Measurements from ENCODE around the gene CLK4.

Gene CLK4

DNA sequence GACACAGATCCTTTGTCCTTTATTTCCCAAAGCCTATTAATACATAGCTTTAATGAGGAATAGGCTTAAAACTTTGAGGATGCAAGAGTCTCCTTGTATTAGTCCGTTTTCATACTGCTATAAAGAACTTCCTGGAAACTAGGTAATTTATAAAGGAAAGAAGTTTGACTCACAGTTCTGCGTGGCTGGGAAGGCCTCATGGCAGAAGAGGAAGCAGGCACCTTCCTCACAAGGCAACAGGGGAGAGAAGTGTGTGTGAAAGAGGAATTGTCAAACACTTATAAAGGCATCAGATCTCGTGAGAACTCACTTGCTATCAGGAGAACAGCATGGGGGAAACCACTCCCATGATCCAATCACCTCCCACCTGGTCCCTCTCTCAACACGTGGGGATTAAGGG lies 5.4 kb upstream of the CLK4 start:
- no peak for DNase-seq

DNA sequence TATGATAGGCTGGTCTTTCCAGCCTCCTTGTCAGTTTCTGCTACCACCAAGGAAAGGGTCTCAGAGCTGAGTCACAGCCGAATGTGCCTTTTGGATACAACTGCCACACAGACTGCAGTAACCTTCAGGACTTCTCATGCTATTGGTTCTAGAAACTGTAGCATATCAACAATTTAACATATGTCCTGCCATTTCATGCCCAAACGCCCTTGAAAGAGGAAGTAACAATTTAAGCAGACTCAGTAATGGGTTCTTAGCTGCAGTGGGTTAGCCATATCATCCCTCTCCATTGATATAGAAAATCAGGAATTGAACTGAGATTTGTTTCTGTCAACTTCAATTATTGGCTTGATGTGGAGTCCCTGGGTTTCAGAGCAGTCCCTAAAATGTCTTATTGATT lies 4.1 kb upstream of the CLK4 start:
- no peak for DNase-seq

DNA sequence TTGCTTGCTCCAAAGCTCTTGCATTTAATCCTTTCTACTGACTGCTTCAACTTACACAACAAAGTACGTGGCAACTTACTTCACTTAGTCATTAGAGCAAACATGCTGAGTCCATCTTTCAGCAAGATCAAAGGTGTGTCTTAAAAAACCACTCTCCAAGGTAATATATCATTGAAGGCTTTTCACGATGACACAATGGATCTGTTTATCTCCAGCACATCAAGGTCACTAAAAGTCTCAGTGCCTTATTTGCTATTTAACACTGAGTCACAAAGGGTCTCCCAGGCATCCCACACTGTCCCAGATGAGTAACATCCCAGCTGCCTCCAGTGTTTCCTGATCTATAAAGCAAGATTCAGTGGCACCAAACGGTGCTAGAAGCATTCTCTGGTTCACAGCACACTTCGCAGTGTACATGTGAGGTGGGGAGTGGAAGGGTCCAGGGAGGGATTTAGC lies 3.7 kb upstream of the CLK4 start:
- no peak for DNase-seq

DNA sequence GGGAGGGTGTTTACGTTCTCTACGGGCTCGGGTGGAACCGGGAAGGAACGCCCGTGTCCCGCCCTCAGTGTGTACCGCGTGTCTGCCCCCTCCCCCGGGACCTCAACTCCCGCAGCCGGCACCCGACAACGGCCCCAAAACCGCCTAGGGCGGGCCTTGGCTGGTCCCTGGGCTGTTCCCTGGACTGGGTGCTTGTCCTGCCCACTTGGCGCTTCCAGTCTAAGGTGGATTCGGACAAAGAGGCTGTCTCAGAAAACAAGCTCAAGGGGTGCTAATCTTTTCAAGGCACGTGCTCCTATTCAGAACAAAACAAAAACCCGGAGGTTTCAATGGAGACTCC lies 379 bp upstream of the CLK4 start:
- DNase-seq = no peak

DNA sequence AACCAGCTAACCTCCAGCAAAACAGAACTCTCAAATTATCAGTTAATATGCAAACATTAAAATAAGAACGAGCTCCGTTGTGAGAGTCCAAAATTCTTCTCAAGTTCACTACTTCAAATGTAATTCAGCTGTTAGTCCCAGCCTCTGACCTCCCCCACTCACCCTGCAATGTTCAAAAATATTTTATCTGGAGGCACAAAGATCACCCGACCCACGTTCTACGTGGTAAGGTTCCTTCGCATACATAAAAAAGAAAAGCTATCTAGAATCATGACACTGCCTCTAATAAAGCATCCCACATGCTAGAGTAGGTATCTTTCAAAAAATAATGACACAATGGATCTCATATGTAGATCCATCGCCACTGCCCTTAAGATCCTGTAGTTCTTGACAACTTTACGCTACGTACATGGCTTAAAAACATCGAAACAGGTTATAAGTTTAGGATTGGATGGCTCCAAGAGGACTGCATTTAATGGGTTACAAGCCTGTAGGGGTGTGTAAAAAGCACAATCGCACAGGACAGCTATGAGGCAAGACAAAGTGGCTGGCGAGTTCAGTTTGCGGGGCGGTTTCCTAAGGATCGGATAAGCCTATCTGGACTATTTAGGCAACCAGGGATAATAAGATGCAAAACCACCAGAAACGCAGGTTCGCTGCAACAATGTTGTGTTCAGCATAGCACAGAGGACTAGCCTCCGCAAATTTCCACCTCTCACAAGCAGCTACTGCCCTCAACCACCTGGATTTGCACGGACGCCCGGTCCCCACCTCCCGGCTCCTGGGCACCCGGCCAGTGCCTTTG lies 969 bp downstream of the CLK4 start:
- DNase-seq = peak; percentile 53

DNA sequence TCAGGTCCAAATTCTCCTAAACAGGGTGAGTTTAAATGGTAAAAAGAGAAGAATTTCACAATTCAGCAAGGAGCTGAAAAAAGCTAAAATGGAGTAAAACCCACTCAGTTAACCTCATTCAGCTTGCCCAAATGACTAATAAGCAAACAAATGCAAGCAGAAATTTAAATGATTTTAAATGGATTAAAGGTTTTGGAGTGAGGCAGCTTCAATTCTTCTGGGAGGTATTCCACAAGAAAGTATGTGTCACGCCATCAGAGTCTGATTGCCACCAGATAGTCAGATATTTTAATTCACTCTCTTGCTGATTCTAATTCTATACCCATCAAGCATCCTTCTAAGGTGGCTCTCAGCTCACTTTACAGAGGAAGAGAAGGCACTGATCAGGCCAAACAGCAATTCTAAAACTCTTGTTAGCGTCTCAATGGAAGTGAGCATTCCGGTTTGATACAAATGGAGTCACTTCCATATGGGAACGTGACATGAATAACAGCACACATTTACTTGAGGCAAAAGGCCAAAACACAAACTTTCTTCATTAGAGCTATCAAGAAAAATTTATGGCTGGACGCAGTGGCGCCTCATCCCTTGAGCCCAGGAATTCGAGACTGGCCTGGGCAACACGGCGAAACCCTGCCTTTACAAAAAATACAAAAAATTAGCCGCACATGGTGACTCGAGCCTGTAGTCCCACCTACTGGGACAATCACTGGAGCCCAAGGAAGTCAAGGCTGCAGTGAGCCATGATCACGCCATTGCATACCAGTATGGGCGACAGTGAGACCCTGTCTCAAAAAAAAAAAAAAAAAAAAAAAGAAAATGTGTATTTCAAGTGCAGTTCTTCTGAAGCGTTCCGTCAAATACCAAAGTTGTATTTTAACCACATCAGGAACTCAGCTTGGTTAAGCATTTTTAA lies 2.0 kb downstream of the CLK4 start:
- DNase-seq = no peak

DNA sequence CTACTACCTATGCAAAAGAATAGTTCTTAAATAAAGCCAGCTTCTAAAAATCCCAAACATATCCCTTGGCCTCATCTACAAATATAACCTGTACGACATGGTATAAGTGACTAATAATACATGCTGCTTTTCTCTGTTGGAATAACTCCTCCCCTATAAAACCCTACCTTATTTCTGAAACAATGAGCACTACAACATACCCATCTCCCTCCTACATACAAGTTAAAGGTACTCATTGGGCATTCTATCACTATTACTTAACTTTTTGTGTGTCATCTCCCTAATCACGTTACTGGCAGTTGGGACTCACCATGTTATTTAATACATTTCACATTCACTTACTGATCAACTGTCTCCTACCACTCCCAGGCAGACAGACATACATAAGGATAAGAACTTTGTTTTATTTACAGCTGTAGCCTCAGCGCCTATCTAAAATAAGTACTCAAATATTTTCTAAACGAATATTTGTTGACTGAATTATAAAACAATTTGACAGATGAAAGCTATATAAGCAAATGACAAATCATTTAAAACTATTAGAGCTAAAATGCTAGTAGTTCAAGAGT lies 4.1 kb downstream of the CLK4 start:
- DNase-seq = no peak

DNA sequence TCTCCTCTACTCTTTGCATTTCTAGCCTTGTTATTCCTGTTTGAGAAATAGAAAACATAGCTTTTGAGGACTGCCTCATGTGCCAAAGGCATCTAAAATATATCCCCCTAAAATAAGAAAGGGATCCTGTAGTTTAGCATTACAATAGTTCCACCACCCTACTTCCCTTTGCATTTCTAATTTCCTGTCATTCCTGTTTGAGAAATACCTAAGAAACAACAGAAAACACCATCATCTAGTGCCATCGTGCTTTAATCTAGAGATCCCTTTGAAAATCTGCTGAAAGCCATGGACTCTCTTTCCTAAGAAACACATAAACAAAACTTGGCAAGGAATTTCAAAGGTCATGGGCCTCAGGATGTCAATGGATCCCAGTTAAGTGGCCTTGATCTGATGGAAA lies 7.5 kb downstream of the CLK4 start:
- DNase-seq = no peak

DNA sequence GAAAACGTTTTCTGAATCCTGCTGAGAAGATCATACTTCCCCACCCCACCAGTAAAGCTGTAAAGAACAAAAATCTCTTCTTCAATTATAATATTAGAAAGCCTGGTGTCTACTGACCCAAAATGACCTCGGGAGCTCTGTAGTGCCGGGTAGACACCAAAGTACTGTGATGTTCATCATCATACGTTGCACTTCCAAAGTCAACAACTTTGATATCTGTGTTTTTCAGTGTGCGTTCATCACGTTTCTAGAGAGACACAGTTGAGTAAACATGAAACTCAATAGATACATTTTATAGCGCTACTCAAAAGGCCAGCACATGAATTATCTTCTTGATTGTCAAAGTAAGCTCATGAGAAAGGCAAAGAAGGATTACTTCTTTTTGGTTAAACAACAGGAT lies 14.6 kb downstream of the CLK4 start:
- no peak for DNase-seq

DNA sequence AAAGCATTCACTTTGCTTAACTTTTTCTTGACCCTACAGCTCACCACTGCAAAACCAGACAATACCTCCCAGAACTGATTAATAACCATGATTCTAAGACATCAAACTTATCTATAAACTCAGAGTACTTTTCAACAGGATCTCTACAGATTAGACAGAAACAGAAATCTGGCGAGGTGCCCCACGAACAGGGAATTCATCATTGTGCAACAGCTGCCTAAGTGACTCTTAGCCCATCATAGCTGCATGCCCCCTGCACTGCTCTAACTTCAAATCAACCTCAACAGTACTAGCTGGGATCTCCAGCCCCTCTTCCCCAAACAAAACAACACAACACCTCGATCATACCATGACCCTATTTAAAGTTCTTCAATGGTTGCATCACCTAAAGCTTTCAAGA lies 20.6 kb downstream of the CLK4 start:
- no peak for DNase-seq

DNA sequence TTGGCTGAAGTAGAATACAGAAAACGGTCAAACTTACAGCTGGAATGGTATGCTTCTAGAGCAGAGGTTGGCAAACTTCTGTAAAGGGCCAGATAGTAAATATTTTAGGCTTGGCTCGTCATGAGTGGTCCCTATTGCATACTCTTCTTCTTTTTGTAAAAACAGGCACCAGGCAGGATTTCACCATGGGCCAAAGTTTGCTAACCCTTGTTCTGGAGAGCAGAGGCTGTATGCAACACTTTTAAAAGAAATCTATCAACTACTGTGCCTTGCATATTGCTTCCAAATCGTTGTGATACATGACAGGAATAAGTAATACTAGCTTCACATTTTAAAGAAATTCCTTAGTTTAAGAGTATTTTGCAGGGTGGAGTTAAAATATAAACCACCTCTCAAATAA lies 21.1 kb downstream of the CLK4 start:
- no peak for DNase-seq

DNA sequence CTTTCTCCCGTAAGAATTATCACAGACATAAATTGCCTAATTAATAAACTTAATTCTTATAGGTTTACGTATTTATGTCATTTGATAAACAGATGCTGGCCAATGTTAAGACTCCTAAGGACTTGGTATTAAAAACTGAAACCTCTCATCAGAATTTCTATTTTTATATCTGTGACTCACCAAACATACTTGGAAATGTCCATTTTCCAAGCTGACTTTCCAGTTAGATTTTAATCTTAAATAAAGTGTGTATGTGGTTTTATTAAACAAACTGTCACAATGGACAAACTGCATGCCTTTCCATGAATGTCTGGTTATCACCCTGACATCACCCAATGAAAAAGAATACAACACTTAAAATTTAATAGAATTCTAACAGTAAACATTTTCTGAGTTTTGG lies 24.1 kb downstream of the CLK4 start:
- DNase-seq = no peak

DNA sequence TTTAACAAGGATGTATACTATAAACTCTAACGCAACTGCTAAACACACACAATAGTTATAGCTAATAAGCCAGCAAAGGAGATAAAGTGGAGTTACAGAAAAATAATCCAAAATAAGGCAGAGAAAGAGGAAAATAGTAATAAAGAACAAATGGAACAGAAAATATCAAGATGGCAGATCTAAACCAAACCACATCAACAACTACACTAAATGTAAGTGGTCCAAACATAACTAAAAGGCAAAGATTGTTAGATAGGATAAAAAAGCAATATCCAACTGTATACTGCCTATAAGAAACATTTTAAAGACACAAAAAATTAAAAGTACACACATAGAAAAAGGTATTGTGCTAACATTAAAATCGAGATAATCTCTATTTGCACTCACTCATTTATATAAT lies 31.1 kb downstream of the CLK4 start:
- no peak for DNase-seq

DNA sequence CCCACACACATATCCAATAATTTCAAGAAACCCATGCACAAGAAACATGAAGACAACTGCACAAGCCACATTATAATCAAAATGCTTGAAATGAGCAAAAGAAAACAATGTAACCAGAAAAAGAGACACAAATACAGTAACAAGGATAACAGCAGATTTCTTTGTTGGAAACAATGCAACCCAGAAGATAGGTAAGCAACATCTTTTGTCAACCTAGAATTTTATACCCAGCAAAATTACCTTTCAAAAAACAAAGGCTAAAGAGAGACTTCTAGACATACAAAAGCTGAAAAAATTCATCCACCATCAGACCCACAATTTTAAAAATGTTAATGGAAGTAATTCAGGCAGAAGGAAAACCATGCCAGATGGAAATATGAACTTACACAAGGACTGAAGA lies 31.7 kb downstream of the CLK4 start:
- no peak for DNase-seq

DNA sequence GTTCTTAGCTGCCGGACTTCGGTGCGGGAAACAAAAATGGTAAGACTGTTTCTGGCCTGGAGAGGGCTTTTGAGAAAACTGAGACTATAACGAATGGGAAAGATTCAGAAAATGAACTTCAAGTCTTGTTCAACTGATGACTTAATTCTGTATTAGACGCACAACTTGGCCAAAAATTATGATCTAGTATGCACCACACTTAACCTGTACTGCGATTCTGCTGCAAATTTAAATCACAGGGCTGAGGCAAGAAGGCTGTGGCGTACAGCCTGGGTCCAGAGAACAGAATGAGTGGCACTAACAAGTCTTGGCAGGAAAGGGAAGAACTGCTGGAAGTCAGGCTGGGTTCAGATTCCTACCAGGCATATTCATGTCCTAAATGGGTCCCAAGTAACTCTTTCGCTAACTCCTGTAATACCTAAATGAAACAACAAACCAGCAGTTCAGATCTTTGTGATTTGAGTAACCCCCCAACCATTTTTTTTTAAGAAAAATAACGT lies 35.9 kb downstream of the CLK4 start:
- no peak for DNase-seq

DNA sequence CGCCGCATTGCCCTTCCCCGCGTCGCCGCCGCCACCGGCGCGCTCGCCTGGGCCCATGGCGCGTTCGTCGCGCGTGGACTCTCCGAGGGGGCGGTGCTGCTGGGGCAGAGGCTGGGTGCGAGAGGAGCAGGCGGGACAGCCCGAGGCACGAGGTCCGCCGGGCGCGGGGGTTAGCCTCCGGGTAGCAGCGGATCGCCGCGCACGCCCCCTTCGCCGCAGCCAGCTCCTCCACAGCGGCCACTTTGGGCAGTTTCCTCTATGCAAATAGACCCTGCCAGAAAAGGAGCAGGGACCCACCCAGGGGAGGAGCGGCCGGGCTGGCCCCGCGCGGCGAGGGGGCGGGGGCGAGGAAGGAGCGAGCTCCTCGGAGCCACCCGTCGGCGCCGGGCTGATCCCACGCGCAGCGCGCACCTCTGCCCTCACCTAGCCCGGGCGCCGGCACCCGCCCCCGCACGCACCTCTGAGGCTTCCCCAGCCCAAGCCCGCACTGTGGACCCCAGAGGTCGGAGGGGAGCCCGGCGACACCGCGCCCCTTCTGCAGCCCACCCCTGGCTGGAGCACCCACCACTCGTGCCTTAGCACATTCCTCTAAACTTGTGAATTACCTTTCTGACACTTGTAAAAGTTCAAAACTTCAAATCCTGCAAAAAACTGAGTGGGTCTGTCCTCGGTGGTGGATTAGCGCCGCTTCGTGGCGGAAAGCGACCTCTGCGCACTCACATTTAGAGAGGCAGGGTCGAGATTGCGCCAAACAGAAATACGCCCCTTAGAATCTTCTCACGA lies 36.5 kb downstream of the CLK4 start, which contains the start of gene COL23A1:
Gene COL23A1 (minus strand): TSS at position 253 of the 783 bp plus-strand sequence.
- DNase-seq = peak; percentile 62

DNA sequence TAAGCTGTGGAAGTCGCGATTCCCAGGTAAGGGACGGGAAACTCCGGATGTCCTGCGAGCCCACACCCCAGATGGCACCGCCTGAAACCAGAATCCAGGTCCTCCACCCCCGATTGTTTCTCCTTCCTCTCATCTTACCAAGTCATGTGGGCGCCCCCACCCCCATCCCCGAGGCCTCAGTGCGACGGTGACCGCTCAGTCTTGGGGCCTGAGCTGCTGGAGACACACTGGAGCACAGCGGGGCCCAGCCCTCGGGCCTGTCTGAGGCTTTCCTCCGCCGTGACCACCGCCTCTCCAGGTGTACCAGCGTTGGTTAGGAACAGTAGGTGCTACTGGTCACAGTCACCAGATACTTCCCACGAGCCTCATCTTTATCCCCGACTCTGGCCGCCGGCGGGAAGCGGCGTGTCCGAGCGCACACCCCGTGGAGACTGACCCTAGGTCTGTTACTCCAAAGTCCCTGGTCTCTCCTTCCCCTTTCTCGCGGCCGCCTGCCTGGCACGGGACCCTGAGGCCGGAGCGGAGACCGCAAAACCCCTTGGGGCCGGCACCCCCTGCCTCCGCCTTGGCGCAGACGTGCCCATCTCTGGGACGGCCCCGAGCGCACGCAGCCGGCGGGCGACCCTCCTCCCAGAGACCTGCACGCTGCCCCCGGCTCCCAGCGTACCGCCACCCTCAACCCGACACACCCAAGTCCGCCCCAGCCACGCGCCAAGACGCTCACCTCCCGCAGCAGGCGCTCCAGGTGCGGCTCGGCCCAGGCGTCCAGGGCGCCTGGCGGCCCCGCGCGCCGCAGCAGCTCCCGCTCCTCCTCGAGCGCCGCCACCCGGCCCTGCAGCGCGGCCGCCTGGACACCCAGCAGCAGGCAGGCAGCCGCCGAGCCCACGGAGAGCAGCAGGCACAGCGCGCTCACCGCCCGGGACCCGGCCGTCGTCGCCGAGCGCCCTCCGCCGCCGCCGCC lies 37.4 kb downstream of the CLK4 start:
- DNase-seq = no peak

DNA sequence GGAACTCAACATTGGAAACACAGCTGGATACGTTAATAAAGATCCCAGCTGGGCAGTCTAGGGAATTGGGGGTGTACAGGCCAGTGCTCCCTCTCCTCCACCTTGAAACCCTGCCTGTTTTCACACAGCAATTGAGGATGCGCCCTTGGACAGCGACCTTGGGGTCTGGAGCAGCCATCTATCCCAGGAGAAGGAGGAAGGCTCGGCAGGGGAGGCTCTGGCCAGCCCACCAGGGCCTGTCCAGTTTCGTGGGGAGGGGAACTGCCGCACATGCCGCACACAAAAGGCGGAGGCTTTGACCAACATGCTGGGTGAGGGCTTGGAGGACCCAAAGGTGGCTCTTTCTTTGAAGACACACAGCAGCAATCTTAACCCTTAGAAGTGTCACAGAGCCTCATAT lies 38.1 kb downstream of the CLK4 start:
- DNase-seq = no peak

DNA sequence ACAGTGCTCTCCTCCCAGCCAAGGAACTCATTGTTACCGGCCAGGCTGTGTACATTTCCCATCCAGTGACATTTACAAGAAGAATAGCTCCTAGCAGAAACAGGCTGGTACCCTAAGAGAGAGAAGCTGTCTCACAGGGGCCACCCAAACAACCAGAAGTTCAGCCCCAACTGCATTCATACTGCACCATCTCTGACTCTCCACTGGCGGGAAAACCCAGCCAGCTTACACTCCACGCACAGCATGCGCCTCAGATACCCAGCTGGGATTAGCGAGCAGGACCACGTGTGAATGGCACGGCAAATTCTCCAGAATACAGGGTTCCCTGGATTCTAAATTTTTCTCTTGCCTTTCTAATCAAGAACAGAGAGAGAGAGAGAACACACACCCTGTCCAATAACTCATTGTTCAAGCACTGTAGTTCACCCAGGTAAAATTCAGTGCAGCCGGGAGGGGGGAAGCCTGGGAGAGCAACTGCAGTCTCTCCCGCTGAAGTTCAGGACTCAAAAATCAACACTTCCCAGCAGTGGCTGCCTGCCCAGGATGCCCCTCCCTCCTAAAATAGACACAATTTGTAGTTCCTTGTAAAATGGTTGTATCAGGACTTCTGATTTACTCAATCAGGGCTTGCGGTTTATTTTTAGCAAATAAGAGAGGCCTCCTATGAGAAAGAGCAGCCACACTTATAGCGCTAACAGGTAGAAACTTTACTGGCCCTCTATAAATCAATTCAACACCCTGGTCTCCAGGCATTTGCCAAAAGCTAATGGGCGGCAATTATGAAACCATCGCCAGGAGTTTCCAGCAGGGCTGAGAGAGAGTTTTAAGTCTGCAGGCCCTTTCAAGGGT lies 38.9 kb downstream of the CLK4 start:
- DNase-seq = no peak

DNA sequence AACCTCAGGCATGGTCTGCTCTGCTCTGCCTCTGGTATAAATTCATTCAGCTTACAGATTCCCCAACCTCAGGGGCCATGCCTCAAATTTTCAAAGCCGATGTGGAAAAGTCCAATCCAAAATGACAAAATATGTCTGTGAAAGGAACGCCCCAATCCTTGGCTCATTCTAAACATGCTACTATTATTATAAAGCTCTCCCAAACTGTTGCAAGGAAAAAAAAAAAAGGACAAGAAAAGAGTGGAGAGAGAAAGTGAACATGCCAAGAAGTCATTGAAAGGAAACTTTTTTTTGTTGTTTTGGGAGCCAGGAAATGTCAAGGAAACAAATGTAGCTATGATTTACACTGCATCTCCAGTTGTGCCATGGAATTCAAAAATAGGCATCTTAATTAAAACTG lies 40.5 kb downstream of the CLK4 start:
- DNase-seq = no peak

DNA sequence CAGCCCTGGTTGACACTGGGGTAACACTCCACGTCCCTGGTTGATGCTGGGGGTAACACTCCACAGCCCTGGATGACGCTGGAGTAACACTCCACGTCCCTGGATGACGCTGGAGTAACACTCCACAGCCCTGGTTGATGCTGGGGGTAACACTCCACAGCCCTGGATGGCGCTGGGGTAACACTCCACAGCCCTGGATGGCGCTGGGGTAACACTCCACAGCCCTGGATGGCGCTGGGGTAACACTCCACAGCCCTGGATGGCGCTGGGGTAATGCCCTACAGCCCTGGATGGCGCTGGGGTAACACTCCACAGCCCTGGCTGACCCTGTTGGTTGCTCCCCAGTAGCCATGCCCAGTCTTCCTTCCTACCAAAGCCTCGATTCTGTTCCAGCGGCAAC lies 41.4 kb downstream of the CLK4 start:
- peak; percentile 88 for DNase-seq
